Loucy (cell line): ENCODE measurements around the gene CD82.

Source experiments
- H2AFZ ChIP-seq: fragments of 200-600 bp; sonication (generic); 2 replicates; pipeline ENCODE4 v1.6.0; 2016; ENCODE audit warnings: antibody characterized with exemption, mild to moderate bottlenecking, low read length, moderate library complexity
- H3F3A ChIP-seq: fragments of 200-600 bp; 2 replicates; pipeline ENCODE4 v1.6.0; 2016; ENCODE audit warnings: antibody characterized with exemption, low read depth, mild to moderate bottlenecking
- H3K27me3 ChIP-seq: fragments of 200-600 bp; sonication (generic); 2 replicates; pipeline ENCODE4 v1.6.1; 2014; ENCODE audit warnings: low read length, mild to moderate bottlenecking; ENCODE audit not compliant: insufficient read depth, poor library complexity, severe bottlenecking
- H3K36me3 ChIP-seq: fragments of 200-600 bp; sonication (generic); 2 replicates; pipeline ENCODE4 v1.6.1; 2016; ENCODE audit warnings: low read length; ENCODE audit not compliant: insufficient read depth
- H3K4me1 ChIP-seq: fragments of 200-600 bp; sonication (generic); 2 replicates; pipeline ENCODE4 v1.5.1; 2014; ENCODE audit warnings: low read length, mild to moderate bottlenecking; ENCODE audit not compliant: insufficient read depth, poor library complexity, severe bottlenecking
- H3K4me2 ChIP-seq: fragments of 200-600 bp; sonication (generic); 2 replicates; pipeline ENCODE4 v1.6.0; 2014; ENCODE audit warnings: antibody characterized with exemption, low read length, low read depth, mild to moderate bottlenecking; ENCODE audit not compliant: poor library complexity, severe bottlenecking
- H3K4me3 ChIP-seq: fragments of 200-600 bp; sonication (generic); 2 replicates; pipeline ENCODE4 v1.5.1; 2014; ENCODE audit warnings: low read length, mild to moderate bottlenecking, mixed read lengths; ENCODE audit not compliant: poor library complexity, severe bottlenecking
- H3K79me2 ChIP-seq: fragments of 200-600 bp; sonication (generic); 2 replicates; pipeline ENCODE4 v1.6.1; 2014; ENCODE audit warnings: low read length; ENCODE audit not compliant: insufficient read depth
- H3K9ac ChIP-seq: fragments of 200-600 bp; sonication (generic); 2 replicates; pipeline ENCODE4 v1.6.0; 2014; ENCODE audit warnings: mild to moderate bottlenecking, low read depth, low read length, moderate library complexity; ENCODE audit not compliant: poor library complexity, severe bottlenecking
- H3K9me2 ChIP-seq: fragments of 200-600 bp; sonication (generic); replicated peaks from 2 replicates; pipeline ENCODE4 v1.6.1; 2016; ENCODE audit warnings: low read depth, low read length, mixed read lengths
- H3K9me3 ChIP-seq: fragments of 200-600 bp; sonication (generic); 2 replicates; pipeline ENCODE4 v1.6.1; 2014; ENCODE audit warnings: mild to moderate bottlenecking, antibody characterized with exemption, low read length, low read depth; ENCODE audit not compliant: insufficient read depth
- H4K20me1 ChIP-seq: fragments of 200-600 bp; sonication (generic); 2 replicates; pipeline ENCODE4 v1.6.0; 2014; ENCODE audit warnings: antibody characterized with exemption, low read length, mild to moderate bottlenecking; ENCODE audit not compliant: insufficient read depth, poor library complexity, severe bottlenecking
- EZH2phosphoT487 ChIP-seq: fragments of 200-600 bp; IDR thresholded peaks from 2 replicates; pipeline ENCODE4 v1.6.1; 2018; ENCODE audit warnings: antibody characterized with exemption, mild to moderate bottlenecking, moderate library complexity, borderline replicate concordance
- TF ChIP-seq, protein P1 (sequence below): fragments of 200-600 bp; sonication (generic); conservative IDR thresholded peaks from 2 replicates; pipeline ENCODE4 v1.5.1; 2014; ENCODE audit warnings: mild to moderate bottlenecking, antibody characterized with exemption, low read length

CD82 gene

DNA sequence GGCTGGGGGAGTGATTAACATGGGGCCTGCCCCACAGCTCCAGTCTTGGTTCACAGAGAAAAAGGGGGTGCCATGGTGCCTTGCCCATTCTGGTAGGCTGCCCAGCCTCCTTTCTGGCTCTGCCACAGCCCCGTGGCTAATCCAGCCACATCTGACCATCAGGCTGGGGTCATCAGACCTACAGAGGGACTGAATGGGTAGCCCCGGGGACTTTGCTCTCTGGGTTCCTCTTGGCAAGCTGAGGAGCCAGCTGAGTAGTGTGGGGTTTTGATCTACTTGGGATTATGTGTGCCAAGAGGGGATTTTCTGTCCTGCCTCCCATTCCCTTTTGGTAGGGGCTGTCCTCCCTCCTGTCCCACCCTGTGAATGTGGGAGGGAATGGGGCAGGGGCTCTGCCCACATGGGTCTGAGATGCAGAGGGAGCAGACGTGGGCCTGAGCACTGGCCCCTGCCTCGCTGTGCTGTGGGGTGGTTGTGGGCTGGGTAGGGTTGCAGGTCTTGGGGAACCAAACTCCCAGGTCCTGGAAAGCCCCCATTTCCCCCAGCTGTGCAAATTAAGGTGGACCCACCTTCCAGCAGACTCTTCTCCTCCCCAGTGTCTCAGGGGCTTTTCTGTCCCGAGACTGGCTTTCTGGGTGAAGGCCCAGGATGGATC lies 32.0 kb downstream of the CD82 start:
- Histone ChIP-seq H4K20me1 (peaks cover 53% of the 10 kb centered on the region), H2AFZ (no peak overlapping the region), H3F3A (no peaks in the 10 kb centered on the region), H3K4me3 (no peak overlapping the region), H3K36me3 (peaks cover 87% of the 10 kb centered on the region), H3K9me3 (no peaks in the 10 kb centered on the region), H3K27me3 (no peaks in the 10 kb centered on the region), H3K79me2 (peaks cover 65% of the 10 kb centered on the region; the same call in 1 of the 2 replicates), H3K9me2 (no peaks in the 10 kb centered on the region), H3K4me2 (peak overlapping the region; percentile 44), H3K4me1 (peaks cover 29% of the 10 kb centered on the region), H3K9ac (peak overlapping the region; percentile 26)
- TF ChIP-seq, protein P1, sequence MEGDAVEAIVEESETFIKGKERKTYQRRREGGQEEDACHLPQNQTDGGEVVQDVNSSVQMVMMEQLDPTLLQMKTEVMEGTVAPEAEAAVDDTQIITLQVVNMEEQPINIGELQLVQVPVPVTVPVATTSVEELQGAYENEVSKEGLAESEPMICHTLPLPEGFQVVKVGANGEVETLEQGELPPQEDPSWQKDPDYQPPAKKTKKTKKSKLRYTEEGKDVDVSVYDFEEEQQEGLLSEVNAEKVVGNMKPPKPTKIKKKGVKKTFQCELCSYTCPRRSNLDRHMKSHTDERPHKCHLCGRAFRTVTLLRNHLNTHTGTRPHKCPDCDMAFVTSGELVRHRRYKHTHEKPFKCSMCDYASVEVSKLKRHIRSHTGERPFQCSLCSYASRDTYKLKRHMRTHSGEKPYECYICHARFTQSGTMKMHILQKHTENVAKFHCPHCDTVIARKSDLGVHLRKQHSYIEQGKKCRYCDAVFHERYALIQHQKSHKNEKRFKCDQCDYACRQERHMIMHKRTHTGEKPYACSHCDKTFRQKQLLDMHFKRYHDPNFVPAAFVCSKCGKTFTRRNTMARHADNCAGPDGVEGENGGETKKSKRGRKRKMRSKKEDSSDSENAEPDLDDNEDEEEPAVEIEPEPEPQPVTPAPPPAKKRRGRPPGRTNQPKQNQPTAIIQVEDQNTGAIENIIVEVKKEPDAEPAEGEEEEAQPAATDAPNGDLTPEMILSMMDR: no peak
- TF ChIP-seq EZH2phosphoT487: no peak

DNA sequence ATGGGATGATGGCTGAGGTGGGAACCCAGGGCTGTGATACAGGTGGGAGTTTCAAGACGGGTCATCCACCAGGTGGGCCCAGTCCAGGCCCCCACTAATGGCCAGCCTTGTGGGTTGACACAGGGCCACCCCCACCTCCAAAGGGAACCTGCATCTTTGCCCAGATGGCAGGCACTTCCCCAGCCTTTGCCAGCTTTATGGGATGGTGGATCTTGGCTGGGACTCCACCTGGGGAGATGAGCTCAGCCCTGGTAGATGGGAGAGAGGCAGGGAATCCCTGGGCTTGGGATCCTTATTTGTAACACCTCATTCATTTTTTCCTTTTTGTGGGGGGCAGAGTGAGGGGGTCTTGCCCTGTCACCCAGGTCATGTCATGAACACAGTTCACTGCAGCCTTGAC lies 33.4 kb downstream of the CD82 start:
- Histone ChIP-seq H3K4me3 (no peak overlapping the region), H3K9me3 (no peaks in the 10 kb centered on the region), H3K79me2 (peaks cover 54% of the 10 kb centered on the region; the same call in 1 of the 2 replicates), H4K20me1 (peaks cover 43% of the 10 kb centered on the region), H3K4me1 (peaks cover 29% of the 10 kb centered on the region), H3K4me2 (no peak overlapping the region), H3K27me3 (no peaks in the 10 kb centered on the region), H3K9me2 (no peaks in the 10 kb centered on the region), H3K36me3 (peaks cover 87% of the 10 kb centered on the region), H3K9ac (no peak overlapping the region), H3F3A (no peaks in the 10 kb centered on the region), H2AFZ (no peak overlapping the region)
- TF ChIP-seq, protein P1: no peak
- no peak for TF ChIP-seq EZH2phosphoT487

DNA sequence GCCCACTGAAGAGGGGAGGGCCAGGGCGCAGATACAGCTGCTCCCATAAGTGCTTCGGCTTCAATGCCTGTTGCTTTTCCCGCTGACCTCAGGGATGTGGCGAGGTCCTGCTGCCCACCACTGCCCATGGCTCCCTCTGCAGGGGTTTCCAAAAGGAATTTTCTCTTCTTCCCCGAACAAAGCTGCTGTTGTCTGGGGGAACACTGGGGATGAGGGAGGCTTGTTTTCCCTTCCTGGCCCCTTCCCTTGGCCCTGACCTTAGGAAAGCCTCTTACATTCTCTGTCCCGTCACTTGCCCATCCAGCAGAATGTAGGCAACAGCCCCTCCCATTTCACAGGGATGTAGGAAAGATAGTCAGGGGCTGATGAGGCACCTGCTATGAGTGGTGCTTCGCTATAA lies 34.8 kb downstream of the CD82 start:
- no peaks in the 10 kb centered on the region for H3K27me3 ChIP-seq
- peaks cover 41% of the 10 kb centered on the region; the same call in 1 of the 2 replicates for H3K79me2 ChIP-seq
- no peaks in the 10 kb centered on the region for H3F3A ChIP-seq
- no peak overlapping the region for H3K4me2 ChIP-seq
- no peak overlapping the region for H3K9ac ChIP-seq
- H2AFZ ChIP-seq: no peak overlapping the region
- H3K9me3 ChIP-seq: no peaks in the 10 kb centered on the region
- no peaks in the 10 kb centered on the region for H3K9me2 ChIP-seq
- H3K36me3 ChIP-seq: peaks cover 87% of the 10 kb centered on the region
- peaks cover 36% of the 10 kb centered on the region for H4K20me1 ChIP-seq
- H3K4me1 ChIP-seq: peaks cover 24% of the 10 kb centered on the region
- no peak for TF ChIP-seq EZH2phosphoT487
- TF ChIP-seq, protein P1: no peak
- H3K4me3 ChIP-seq: no peak overlapping the region
